AG04450 (cell line): ENCODE results near the gene IPO11. TPM values are rescaled to one million over a fixed set of nuclear protein-coding genes. Genes with fewer than 3 reads are reported as not detected.
A peak's percentile ranks its signal among the peaks of the same experiment; 100 is the strongest.
"Not testable (repeated sequence)": the region's sequence is repeated elsewhere in the genome, so short reads cannot be mapped to it uniquely, and the experiment has no call there.

Experiments used
- CTCF ChIA-PET: fragments of 300-600, 350-600 bp; formaldehyde crosslinking; extraction: SDS; loops from one replicate; lab custom pipeline; 2022; ENCODE audit warnings: antibody characterized with exemption, inconsistent platforms; lab: Charles Lee
- POLR2A ChIA-PET: fragments of 350-600 bp; formaldehyde crosslinking; extraction: SDS; loops from one replicate; lab custom pipeline; 2021; ENCODE audit warnings: antibody characterized with exemption, inconsistent platforms; lab: Yijun Ruan, JAX
- DNase-seq: peaks from one replicate; pipeline ENCODE4 v3.0.0-alpha.2; 2011; ENCODE audit warnings: low read depth, low spot score
- H3K27ac ChIP-seq: one replicate; pipeline ENCODE4 v1.5.1; 2012; ENCODE audit warnings: low read depth, low read length, control low read depth
- H3K27me3 ChIP-seq: one replicate; pipeline ENCODE4 v1.6.0; 2012; ENCODE audit warnings: low read length; ENCODE audit not compliant: control insufficient read depth, insufficient read depth
- H3K4me3 ChIP-seq: 2 replicates; pipeline ENCODE4 v1.5.1; 2011; ENCODE audit warnings: mild to moderate bottlenecking, low read depth, low read length, control low read depth
- H3K9me3 ChIP-seq: 2 replicates; pipeline ENCODE4 v1.5.1; 2012; ENCODE audit warnings: low read length; ENCODE audit not compliant: control insufficient read depth, insufficient read depth
- CTCF ChIP-seq: IDR thresholded peaks from 2 replicates; pipeline ENCODE4 v1.5.1; 2011; ENCODE audit warnings: low read depth, low read length, control low read depth, inconsistent platforms
- polyA plus RNA-seq: library from polyadenylated mRNA; depleted of rRNA; stranded (reverse); fragments of >200 nt; gene quantifications from 2 replicates; pipeline ENCODE4 v1.2.3, GENCODE V29; 2011

The IPO11 gene
- polyA plus RNA-seq, 1 experiment, result 24.0 TPM

- DNase-seq, result no peak
- Histone ChIP-seq H3K9me3 (no peaks in the 10 kb centered on the region), H3K27ac (no peak overlapping the region), H3K27me3 (no peaks in the 10 kb centered on the region), H3K4me3 (no peak overlapping the region)
- POLR2A ChIA-PET, result no interaction called here
- CTCF ChIA-PET, result interaction anchor here (0.7 kb wide), 1 partner anchor 14 kb away, joined by 3 read pairs; no protein-coding TSS in a partner anchor
- TF ChIP-seq CTCF, result no peak
These were observed 210.7 kb downstream of the IPO11 start for GRCh38 chr5:62623271-62623670.

DNA sequence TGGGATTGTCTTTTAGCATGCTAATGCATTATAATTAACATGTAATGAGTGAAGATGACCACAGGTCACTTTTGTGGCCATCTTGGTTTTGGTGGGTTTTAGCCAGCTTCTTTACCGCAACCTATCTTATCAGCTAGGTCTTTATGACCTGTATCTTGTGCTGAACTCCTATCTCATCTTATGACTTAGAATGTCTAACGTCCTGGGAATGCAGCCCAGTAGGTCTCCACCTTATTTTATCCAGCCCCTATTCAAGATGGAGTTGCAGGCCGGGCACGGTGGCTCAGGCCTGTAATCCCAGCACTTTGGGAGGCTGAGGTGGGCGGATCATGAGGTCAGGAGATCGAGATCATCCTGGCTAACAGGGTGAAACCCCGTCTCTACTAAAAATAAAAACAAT, 211.9 kb downstream of the IPO11 start:
- DNase-seq, H3K27me3 ChIP-seq, H3K9me3 ChIP-seq, CTCF ChIA-PET, POLR2A ChIA-PET, H3K4me3 ChIP-seq, H3K27ac ChIP-seq: not testable (repeated sequence)

GRCh38 chr5:62626534-62626933, 214.0 kb downstream of the IPO11 start:
- CTCF ChIA-PET, result no interaction called here
- POLR2A ChIA-PET, result no interaction called here
- no peak for DNase-seq

GRCh38 chr5:62627121-62627520, 214.6 kb downstream of the IPO11 start:
- ChIA-PET POLR2A (no interaction called here), CTCF (interaction anchor here (0.5 kb wide), 1 partner anchor 1602 kb away, joined by 3 read pairs; no protein-coding TSS in a partner anchor)

More at GRCh38 chr5:62626534-62626933, 214.0 kb downstream of the IPO11 start:
- no peaks in the 10 kb centered on the region for H3K27me3 ChIP-seq
- H3K4me3 ChIP-seq, result no peak overlapping the region
- H3K27ac ChIP-seq, result peak overlapping the region; percentile 13
- no peak for TF ChIP-seq CTCF
- no peaks in the 10 kb centered on the region for H3K9me3 ChIP-seq

GRCh38 chr5:62627901-62628300, 215.3 kb downstream of the IPO11 start:
- no peak overlapping the region for H3K4me3 ChIP-seq

More at GRCh38 chr5:62627121-62627520, 214.6 kb downstream of the IPO11 start:
- Histone ChIP-seq H3K4me3 (no peak overlapping the region), H3K9me3 (no peaks in the 10 kb centered on the region), H3K27ac (peak overlapping the region; percentile 13), H3K27me3 (no peaks in the 10 kb centered on the region)
- TF ChIP-seq CTCF, result no peak
- no peak for DNase-seq

More at GRCh38 chr5:62627901-62628300, 215.3 kb downstream of the IPO11 start:
- DNase-seq, result no peak
- Histone ChIP-seq H3K27ac (no peak overlapping the region), H3K27me3 (no peaks in the 10 kb centered on the region), H3K9me3 (no peaks in the 10 kb centered on the region)
- TF ChIP-seq CTCF, result no peak
- ChIA-PET POLR2A (no interaction called here), CTCF (no interaction called here)
